Heart left ventricle (tissue), 16 donors: Measurements from ENCODE around the gene EPB41L4B. TPM values are rescaled to one million over a fixed set of nuclear protein-coding genes. Genes with fewer than 3 reads are reported as not detected.
A peak's percentile ranks its signal among the peaks of the same experiment; 100 is the strongest.

ENCODE experiments used
- ATAC-seq, 4 donors: fragments of 200-7000 bp; cut with Tn5 transposase; one replicate each; pipeline ENCODE4 v1.9.1; 2020 to 2022; ENCODE audit warnings: moderate library complexity in 4 of 4, mild to moderate bottlenecking in 3 of 4, moderate number of reproducible peaks in 1 of 4
- DNase-seq, 5 donors: peaks; one replicate each; pipeline ENCODE4 v3.0.0-alpha.2; 2020
- H3K27ac ChIP-seq, 12 donors: fragments of 200-600 bp; sonication (generic) in 4 of 12; one replicate each; pipeline versions ENCODE4 v1.5.0 to v1.8.0; 2016 to 2022; ENCODE audit warnings: mild to moderate bottlenecking in 2 of 12
- H3K27me3 ChIP-seq, 9 donors: fragments of 200-600 bp; sonication (generic) in 2 of 9; one replicate each; pipeline versions ENCODE4 v1.5.1 to v1.8.0; 2016 to 2022; ENCODE audit warnings: mild to moderate bottlenecking in 3 of 9
- H3K36me3 ChIP-seq, 9 donors: fragments of 200-600 bp; sonication (generic) in 2 of 9; one replicate each; pipeline versions ENCODE4 v1.5.0 to v1.8.0; 2018 to 2022; ENCODE audit warnings: mild to moderate bottlenecking in 2 of 9
- H3K4me1 ChIP-seq, 12 donors: fragments of 200-600 bp; sonication (generic) in 4 of 12; one replicate each; pipeline versions ENCODE4 v1.5.0 to v1.8.0; 2016 to 2022; ENCODE audit warnings: mild to moderate bottlenecking in 3 of 12
- H3K4me3 ChIP-seq, 12 donors: fragments of 200-600 bp; sonication (generic) in 4 of 12; one replicate each; pipeline versions ENCODE4 v1.5.0 to v1.8.0; 2017 to 2022; ENCODE audit warnings: mild to moderate bottlenecking in 9 of 12, moderate library complexity in 4 of 12
- H3K9me3 ChIP-seq, 12 donors: fragments of 200-600 bp; sonication (generic) in 4 of 12; one replicate each; pipeline versions ENCODE4 v1.5.0 to v1.8.0; 2016 to 2022; ENCODE audit warnings: mild to moderate bottlenecking in 1 of 12
- CTCF ChIP-seq, 12 donors: fragments of 200-600 bp; sonication (generic) in 4 of 12; IDR thresholded peaks; one replicate each; pipeline versions ENCODE4 v1.5.0 to v1.8.0; 2018 to 2022; ENCODE audit warnings: antibody characterized with exemption in 12 of 12, mild to moderate bottlenecking in 5 of 12
- POLR2A ChIP-seq, 2 donors: fragments of 450-650 bp; IDR thresholded peaks; one replicate each; pipeline ENCODE4 v1.6.1; 2017; ENCODE audit warnings: antibody characterized with exemption in 2 of 2, mild to moderate bottlenecking in 2 of 2, moderate library complexity in 2 of 2
- WGBS, 4 donors: extraction: QIAGEN DNeasy Blood & Tissue Kit in 2 of 4; methylation state at CpG; one replicate each; pipeline versions ENCODE4 v1.1.5 to v1.1.7; 2013 to 2018; 5-methylcytosine and 5-hydroxymethylcytosine counted together
- intact Hi-C, 10 donors: fragments of 100-400 bp; cut with DNase I; formaldehyde crosslinking; loops; one replicate each; pipeline versions ENCODE4 v1.11.1 to v1.14.2; 2022
- polyA plus RNA-seq, 2 donors: library from polyadenylated mRNA; stranded (reverse); fragments of 200-250 nt; gene quantifications; one replicate each; pipeline ENCODE4 v1.2.3, GENCODE V29; 2013
- total RNA-seq, 9 donors: library from RNA; depleted of rRNA in 2 of 9; stranded (reverse); fragments of >200 nt in 2 of 9; fragmentation: NEBNext Ultra II Directional in 3 of 9; extraction: Animal tissue kit (Norgen Biotek cat#: 25700) in 3 of 9; gene quantifications; one replicate each; pipeline versions ENCODE4 v1.1.0 to v1.2.4, GENCODE V29; 2016 to 2023
- donor health status: ischemic (EF 13 %, LVEDD 7.1; RV severe dilation, severe dysfunction).
- donor health status: healthy with polysubstance abuse.
- donor health status: DM: no; HTN: yes; CAD: no.
- donor health status: DM: no; HTN: no; CAD: no.
- donor health status: ischemic (EF 25% LVEDD 6.9; RV normal size, moderate dysfunction).
- donor health status: ischemic (EF 25% LVEDD 5.7; RV mildly dilated, moderate dysfunction).
- donor health status: healthy.
- donor health status: DM: yes; HTN: yes; CAD: no.
- donor health status: ischemic (EF 35%, LVEDD 5.7; RV mildly dilated, moderate dysfunction).
- donor health status: nonischemic (EF 11% LVEDD 7.7; RV severe dilation, severe dysfunction).
- donor health status: DM: yes; HTN: yes; CAD: no.
- donor health status: PGD.
- donor health status: ischemic (EF 29% LVEDD 5.4; RV normal size, mild dysfunction).
- donor health status: nonischemic (EF 23%, LVEDD 6.1; RV moderate dilation, normal function).

Gene EPB41L4B
- total and polyA plus RNA-seq, 11 donors: 0.71 to 16.5 (median 8.9) TPM

- Histone ChIP-seq H3K4me1 (peaks cover 0 to 10% (median 0%) of the 10 kb centered on the region in 12 donors), H3K27ac (no peak overlapping the region), H3K36me3 (no peaks in the 10 kb centered on the region), H3K9me3 (no peaks in the 10 kb centered on the region), H3K4me3 (no peak overlapping the region), H3K27me3 (no peaks in the 10 kb centered on the region)
- no peak for ATAC-seq
- DNase-seq: no peak
- TF ChIP-seq POLR2A (IDR thresholded peaks at IDR 0.05): no peak
- TF ChIP-seq CTCF (IDR thresholded peaks at IDR 0.05): no peak
- WGBS, 4 donors: 65 to 83% (median 82%) methylated on average over 9 of the region's 9 CpGs
- intact Hi-C loops: loop anchor here in 1 of 10 donors (2.0 kb wide), 1 partner anchor 138 kb away; the partner anchor contains the start of gene EPB41L4B
Observed at GRCh38 chr9:109182550-109182939, 138.3 kb downstream of the EPB41L4B start.

GRCh38 chr9:109181284-109181683 is 139.6 kb downstream of the EPB41L4B start:
- ATAC-seq (no peak), DNase-seq (no peak)
- no peak for TF ChIP-seq CTCF (IDR thresholded peaks at IDR 0.05)
- no peak for TF ChIP-seq POLR2A (IDR thresholded peaks at IDR 0.05)
- no peak overlapping the region for H3K4me3 ChIP-seq
- intact Hi-C loops: no loop called here
- WGBS, 4 donors: 90 to 100% (median 96%) methylated on average over 1 of the region's 1 CpG
- no peaks in the 10 kb centered on the region for H3K4me1 ChIP-seq
- H3K36me3 ChIP-seq: no peaks in the 10 kb centered on the region
- H3K27ac ChIP-seq: no peak overlapping the region
- H3K27me3 ChIP-seq: no peaks in the 10 kb centered on the region
- H3K9me3 ChIP-seq: no peaks in the 10 kb centered on the region

DNA sequence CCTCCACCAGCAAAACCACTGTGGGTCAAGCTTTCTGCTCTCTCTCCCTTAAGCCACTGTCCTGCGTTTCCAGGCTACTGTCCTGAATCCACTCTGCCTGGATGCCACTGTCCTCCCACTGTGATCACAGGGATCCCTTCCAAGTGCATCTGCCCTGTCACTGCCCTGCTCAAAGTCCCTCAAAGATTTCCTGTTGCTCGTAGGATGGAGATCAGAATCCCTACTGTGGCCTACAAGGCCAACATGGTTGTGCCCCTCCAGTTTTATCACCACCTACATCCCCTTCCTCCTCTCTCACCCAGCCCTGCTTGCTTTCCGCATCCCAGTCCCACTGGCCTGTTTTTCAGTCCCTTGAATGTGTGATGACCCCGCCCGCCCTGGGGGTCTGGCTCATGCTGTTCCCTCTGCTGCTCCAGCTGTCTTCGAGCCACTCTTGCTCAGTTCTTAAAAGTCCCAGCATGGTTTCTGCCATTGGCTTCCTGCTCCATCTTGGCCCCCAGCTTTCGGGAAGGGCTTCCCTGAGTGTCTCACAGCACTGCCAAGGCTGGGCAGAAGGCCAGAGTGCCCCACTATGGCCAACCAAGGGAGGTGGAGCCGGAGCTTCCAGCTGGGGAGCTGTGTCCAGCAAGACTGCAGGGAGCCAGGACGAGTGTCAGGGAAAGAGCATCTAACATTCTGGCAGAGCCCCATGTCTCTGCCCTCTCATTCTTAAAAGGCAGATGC is 140.9 kb downstream of the EPB41L4B start:
- H3K9me3 ChIP-seq: no peaks in the 10 kb centered on the region
- H3K27me3 ChIP-seq: no peaks in the 10 kb centered on the region
- intact Hi-C loops: no loop called here
- H3K36me3 ChIP-seq: no peaks in the 10 kb centered on the region
- 45 to 73% (median 61%) methylated on average over 9 of the region's 9 CpGs for WGBS, 4 donors
- TF ChIP-seq CTCF (IDR thresholded peaks at IDR 0.05): no peak
- no peak for TF ChIP-seq POLR2A (IDR thresholded peaks at IDR 0.05)
- no peaks in the 10 kb centered on the region for H3K4me1 ChIP-seq
- H3K27ac ChIP-seq: no peak overlapping the region
- DNase-seq (peak in 3 of 5 donors; percentile 26 to 57 (median 55)), ATAC-seq (peak in 3 of 4 donors; percentile 37 to 81 (median 64))
- H3K4me3 ChIP-seq: no peak overlapping the region

- Histone ChIP-seq H3K9me3 (no peaks in the 10 kb centered on the region), H3K36me3 (no peaks in the 10 kb centered on the region), H3K27me3 (peaks cover 0 to 3% (median 0%) of the 10 kb centered on the region in 9 donors), H3K27ac (no peak overlapping the region), H3K4me1 (no peaks in the 10 kb centered on the region), H3K4me3 (no peak overlapping the region)
- 87 to 95% (median 90%) methylated on average over 2 of the region's 2 CpGs for WGBS, 4 donors
- TF ChIP-seq POLR2A (IDR thresholded peaks at IDR 0.05): no peak
- TF ChIP-seq CTCF (IDR thresholded peaks at IDR 0.05): no peak
- intact Hi-C loops: no loop called here
- DNase-seq (no peak), ATAC-seq (no peak)
Observed at GRCh38 chr9:109176963-109177362, 143.9 kb downstream of the EPB41L4B start.
